Stomach (tissue), 9 donors: Measurements from ENCODE around the gene MREG. TPM values are rescaled to one million over a fixed set of nuclear protein-coding genes. Genes with fewer than 3 reads are reported as not detected.

Experiments
- DNase-seq, 2 donors: peaks; one replicate each; pipeline versions ENCODE4 v3.0.0 to v3.0.0-alpha.2; 2013 to 2019
- H3K27ac ChIP-seq, 5 donors: fragments of 200-600 bp in 4 of 5; sonication (generic) in 4 of 5; one replicate each; pipeline ENCODE4 v1.5.1; 2013 to 2019; ENCODE audit warnings: mild to moderate bottlenecking in 1 of 5, moderate library complexity in 1 of 5
- H3K27me3 ChIP-seq, 3 donors: fragments of 200-600 bp; sonication (generic); one replicate each; pipeline ENCODE4 v1.5.1; 2017 to 2019; ENCODE audit warnings: mixed run types in 1 of 3
- H3K36me3 ChIP-seq, 4 donors: fragments of 200-600 bp; sonication (generic); 1 replicate in 3 of 4; 2 replicates in 1 of 4; pipeline ENCODE4 v1.5.1; 2016 to 2019
- H3K4me1 ChIP-seq, 4 donors: fragments of 200-600 bp; sonication (generic); one replicate each; pipeline ENCODE4 v1.5.1; 2016 to 2019
- H3K4me3 ChIP-seq, 4 donors: fragments of 200-600 bp; sonication (generic) in 3 of 4; one replicate each; pipeline ENCODE4 v1.5.1; 2016 to 2019; ENCODE audit warnings: mild to moderate bottlenecking in 1 of 4
- H3K9me3 ChIP-seq, 4 donors: fragments of 200-600 bp; sonication (generic); one replicate each; pipeline ENCODE4 v1.5.1; 2016 to 2019
- CTCF ChIP-seq, 7 experiments: fragments of 450-650 bp in 4 of 7; fragments of 200-600 bp in 3 of 7; sonication (generic) in 3 of 7; IDR thresholded peaks; one replicate each; pipeline ENCODE4 v1.5.1; 2016 to 2019; ENCODE audit warnings: antibody characterized with exemption in 7 of 7, control low read depth in 2 of 7, mild to moderate bottlenecking in 1 of 7
- EP300 ChIP-seq: sonication (generic); formaldehyde crosslinking; IDR thresholded peaks from one replicate; pipeline ENCODE4 v1.6.1; 2017; ENCODE audit warnings: antibody characterized with exemption
- POLR2A ChIP-seq, 4 donors: fragments of 450-650 bp; IDR thresholded peaks; one replicate each; pipeline ENCODE4 v1.6.1; 2016; ENCODE audit warnings: antibody characterized with exemption in 4 of 4, control low read depth in 2 of 4, mild to moderate bottlenecking in 1 of 4, moderate library complexity in 1 of 4
- POLR2AphosphoS5 ChIP-seq, 3 donors: sonication (generic); formaldehyde crosslinking; IDR thresholded peaks; one replicate each; pipeline ENCODE4 v1.6.1; 2016; ENCODE audit warnings: antibody characterized with exemption in 3 of 3
- WGBS, 5 donors: extraction: QIAGEN DNeasy Blood & Tissue Kit in 3 of 5; methylation state at CpG; one replicate each; pipeline versions ENCODE4 v1.1.5 to v1.1.7; 2013 to 2018; 5-methylcytosine and 5-hydroxymethylcytosine counted together
- intact Hi-C: fragments of 100-400 bp; cut with DNase I; formaldehyde crosslinking; loops from one replicate; pipeline ENCODE4 v1.15.1; 2023; ENCODE audit warnings: low total_unique reads
- polyA plus RNA-seq, 3 donors: library from polyadenylated mRNA; stranded (reverse); fragments of 200-250 nt; gene quantifications; one replicate each; pipeline ENCODE4 v1.2.3, GENCODE V29; 2013
- total RNA-seq, 5 donors: library from RNA; depleted of rRNA; stranded (reverse); fragments of >200 nt; gene quantifications; one replicate each; pipeline versions ENCODE4 v1.1.0 to v1.2.3, GENCODE V29; 2014 to 2016
- donor health status: healthy with polysubstance abuse.
- donor health status: Bipolar disorder and iron deficiency.
- donor health status: healthy.

The MREG gene
- total and polyA plus RNA-seq, 8 donors, result 2.2 to 21.7 (median 4.6) TPM

DNA sequence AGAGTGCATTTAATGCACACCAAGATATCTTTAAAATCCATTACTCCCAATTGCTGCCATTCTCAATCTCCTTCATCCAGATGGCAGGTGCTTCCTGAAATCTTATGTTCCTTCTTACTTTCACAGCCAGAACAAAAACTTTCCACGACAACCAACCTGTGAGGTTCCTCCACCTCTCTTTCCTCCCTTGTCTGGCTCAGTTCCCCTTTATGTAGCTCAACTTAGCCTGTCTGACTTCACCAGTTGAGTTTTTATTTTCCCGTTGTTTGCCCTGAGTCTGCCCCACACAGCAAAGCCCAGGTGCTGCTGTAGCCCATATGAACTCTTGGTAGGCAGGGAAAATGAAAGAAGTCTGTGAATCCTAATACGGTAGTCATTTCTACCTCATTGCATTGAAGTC, 112.5 kb downstream of the MREG start:
- Histone ChIP-seq H3K4me3 (no peak overlapping the region), H3K9me3 (no peaks in the 10 kb centered on the region), H3K27ac (no peak overlapping the region), H3K36me3 (no peaks in the 10 kb centered on the region), H3K27me3 (no peaks in the 10 kb centered on the region), H3K4me1 (no peaks in the 10 kb centered on the region)
- whole genome bisulfite sequencing, 5 donors, result 62 to 70% (median 68%) methylated on average over 3 of the region's 3 CpGs
- no peak for DNase-seq
- TF ChIP-seq CTCF (IDR thresholded peaks at IDR 0.05) (no peak), POLR2A (IDR thresholded peaks at IDR 0.05) (no peak), POLR2AphosphoS5 (IDR thresholded peaks at IDR 0.05) (no peak), EP300 (no peak)
- intact Hi-C loops, result no loop called here

GRCh38 chr2:215900203-215900611, 113.1 kb downstream of the MREG start:
- no peak for TF ChIP-seq EP300
- TF ChIP-seq POLR2A (IDR thresholded peaks at IDR 0.05), result no peak
- TF ChIP-seq POLR2AphosphoS5 (IDR thresholded peaks at IDR 0.05), result no peak
- TF ChIP-seq CTCF (IDR thresholded peaks at IDR 0.05), result no peak
- 54 to 85% (median 79%) methylated on average over 4 of the region's 4 CpGs for WGBS, 5 donors
- Histone ChIP-seq H3K36me3 (no peaks in the 10 kb centered on the region), H3K4me3 (no peak overlapping the region), H3K27me3 (no peaks in the 10 kb centered on the region), H3K9me3 (no peaks in the 10 kb centered on the region), H3K4me1 (no peaks in the 10 kb centered on the region), H3K27ac (no peak overlapping the region)
- DNase-seq, result no peak
- intact Hi-C loops, result no loop called here

DNA sequence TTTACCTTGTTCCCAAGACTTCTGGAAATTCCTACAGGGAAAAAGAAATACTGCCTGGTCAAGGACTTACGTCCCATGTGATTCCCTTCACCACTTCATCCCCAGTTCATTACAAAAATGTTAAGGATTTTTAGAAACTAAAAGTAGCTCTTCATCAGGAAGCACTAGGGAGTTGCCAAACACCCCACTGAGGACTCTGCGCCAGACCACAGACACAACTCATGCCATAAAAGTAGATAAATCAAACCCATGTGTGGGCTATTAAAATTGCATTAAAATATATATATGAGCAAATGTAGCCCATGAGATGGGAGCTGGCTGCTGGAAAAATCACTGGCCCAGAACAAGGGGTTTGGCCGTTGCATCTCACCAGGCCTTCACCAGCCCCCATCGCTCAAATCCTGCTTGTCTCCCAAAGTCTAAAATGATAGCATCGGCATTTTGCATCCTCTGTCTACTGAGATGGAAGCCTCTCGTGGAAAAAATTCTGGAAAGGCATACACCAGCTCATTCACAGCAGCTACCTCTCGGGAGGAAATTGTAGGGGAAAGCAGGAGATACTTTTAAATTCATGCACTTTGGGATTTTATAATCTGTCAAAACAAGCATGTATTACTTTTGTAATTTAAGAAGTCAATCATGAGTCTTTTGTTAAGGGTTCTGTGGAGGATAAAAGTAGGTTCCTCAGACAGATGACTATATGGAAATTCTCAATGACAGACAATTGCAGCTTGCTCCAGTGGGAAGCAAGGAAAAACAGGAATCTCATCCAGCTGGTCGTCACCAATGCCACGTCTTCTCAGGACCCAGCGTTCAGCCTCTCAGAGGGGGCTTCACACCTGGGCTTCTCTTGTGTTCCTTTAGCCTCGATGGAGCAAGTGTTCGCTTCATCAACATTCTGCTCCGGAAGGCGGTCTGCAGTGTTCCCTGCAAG, 113.9 kb downstream of the MREG start:
- Histone ChIP-seq H3K4me1 (no peaks in the 10 kb centered on the region), H3K27me3 (no peaks in the 10 kb centered on the region), H3K4me3 (no peak overlapping the region), H3K9me3 (no peaks in the 10 kb centered on the region), H3K27ac (no peak overlapping the region), H3K36me3 (no peaks in the 10 kb centered on the region)
- 75 to 85% (median 80%) methylated on average over 14 of the region's 14 CpGs for WGBS, 5 donors
- no peak for DNase-seq
- TF ChIP-seq POLR2AphosphoS5 (IDR thresholded peaks at IDR 0.05), result no peak
- no peak for TF ChIP-seq EP300
- TF ChIP-seq POLR2A (IDR thresholded peaks at IDR 0.05), result no peak
- no peak for TF ChIP-seq CTCF (IDR thresholded peaks at IDR 0.05)
- intact Hi-C loops, result no loop called here

GRCh38 chr2:215898363-215898762, 115.0 kb downstream of the MREG start:
- no peaks in the 10 kb centered on the region for H3K4me1 ChIP-seq
- H3K27me3 ChIP-seq, result no peaks in the 10 kb centered on the region
- intact Hi-C loops, result no loop called here
- H3K9me3 ChIP-seq, result no peaks in the 10 kb centered on the region
- TF ChIP-seq CTCF (IDR thresholded peaks at IDR 0.05) (no peak), POLR2A (IDR thresholded peaks at IDR 0.05) (no peak), POLR2AphosphoS5 (IDR thresholded peaks at IDR 0.05) (no peak), EP300 (no peak)
- H3K4me3 ChIP-seq, result no peak overlapping the region
- 86 to 90% (median 88%) methylated on average over 2 of the region's 2 CpGs for WGBS, 5 donors
- no peak for DNase-seq
- H3K27ac ChIP-seq, result no peak overlapping the region
- no peaks in the 10 kb centered on the region for H3K36me3 ChIP-seq
